IPS-NIHi7 (cell line): ENCODE measurements around the gene NRF1.
"Not testable (repeated sequence)": the region's sequence is repeated elsewhere in the genome, so short reads cannot be mapped to it uniquely, and the experiment has no call there.

Experiments
- DNase-seq: peaks from one replicate; pipeline ENCODE4 v3.0.0; 2012; ENCODE audit warnings: mixed read lengths; ENCODE audit errors: extremely low spot score

Gene NRF1

GRCh38 chr7:129611246-129612111, at the start of gene NRF1:
Gene NRF1 (plus strand): TSS chr7:129611720. CDS start chr7:129657352, 45,632 bp downstream.
- peak; percentile 84 for DNase-seq

- DNase-seq: not testable (repeated sequence)
Observed at GRCh38 chr7:129566323-129566722, 45.2 kb upstream of the NRF1 start.

- DNase-seq: no peak
Observed at GRCh38 chr7:129567377-129567776, 44.1 kb upstream of the NRF1 start.

DNA sequence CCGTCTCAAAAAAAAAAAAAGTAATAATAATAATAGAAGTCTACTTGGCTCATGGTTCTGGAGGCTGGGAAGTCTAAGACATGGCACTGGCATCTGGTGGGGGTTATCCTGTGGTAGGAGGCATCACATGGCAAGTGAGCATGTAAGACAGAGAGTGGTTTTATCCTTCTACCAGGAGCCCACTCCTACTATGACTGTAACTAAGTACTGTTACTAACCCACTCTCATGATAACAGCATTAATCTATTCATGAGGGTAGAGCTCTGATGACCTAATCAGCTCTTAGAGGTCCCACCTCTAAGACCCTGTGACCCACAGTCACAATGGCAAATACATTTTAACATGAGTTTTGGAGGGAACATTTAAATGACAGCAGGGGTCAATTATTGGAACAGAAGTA, 43.3 kb upstream of the NRF1 start:
- DNase-seq: no peak

DNA sequence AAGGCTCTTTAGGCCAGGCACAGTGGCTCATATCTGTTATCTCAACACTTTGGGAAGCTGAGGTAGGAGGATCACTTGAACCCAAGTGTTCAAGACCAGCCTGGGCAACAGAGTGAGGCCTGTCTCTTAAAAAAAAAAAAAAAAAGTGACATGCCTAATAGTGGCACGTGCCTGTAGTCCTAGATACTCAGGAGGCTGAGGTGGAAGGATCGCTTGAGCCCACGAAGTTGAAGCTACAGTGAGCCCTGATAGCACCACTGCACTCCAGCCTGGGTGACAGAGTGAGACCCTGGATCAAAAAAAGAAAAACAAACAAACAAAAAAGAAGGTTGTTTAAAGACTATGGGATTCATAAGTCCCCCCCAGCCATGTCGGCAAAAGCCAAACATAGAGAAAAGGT, 42.2 kb upstream of the NRF1 start:
- DNase-seq: no peak

DNA sequence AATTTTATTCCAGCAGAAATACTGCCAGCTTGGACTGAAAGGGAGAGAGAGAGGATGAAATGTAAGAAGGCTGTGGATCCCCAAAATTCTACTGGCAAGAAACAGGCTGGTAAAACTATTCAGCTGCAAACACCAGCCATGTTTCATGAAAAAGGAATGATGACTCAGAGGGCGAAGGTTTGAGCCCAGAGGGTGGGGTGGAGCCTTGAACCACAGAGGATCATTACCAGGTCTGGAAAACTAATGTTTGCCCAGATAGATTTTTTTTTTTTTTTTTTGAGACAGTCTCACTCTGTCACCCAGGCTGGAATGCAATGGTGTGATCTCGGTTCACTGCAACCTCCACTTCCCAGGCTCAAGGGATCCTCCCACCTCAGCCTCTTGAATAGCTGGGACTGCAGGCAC, 41.7 kb upstream of the NRF1 start:
- DNase-seq: no peak

DNA sequence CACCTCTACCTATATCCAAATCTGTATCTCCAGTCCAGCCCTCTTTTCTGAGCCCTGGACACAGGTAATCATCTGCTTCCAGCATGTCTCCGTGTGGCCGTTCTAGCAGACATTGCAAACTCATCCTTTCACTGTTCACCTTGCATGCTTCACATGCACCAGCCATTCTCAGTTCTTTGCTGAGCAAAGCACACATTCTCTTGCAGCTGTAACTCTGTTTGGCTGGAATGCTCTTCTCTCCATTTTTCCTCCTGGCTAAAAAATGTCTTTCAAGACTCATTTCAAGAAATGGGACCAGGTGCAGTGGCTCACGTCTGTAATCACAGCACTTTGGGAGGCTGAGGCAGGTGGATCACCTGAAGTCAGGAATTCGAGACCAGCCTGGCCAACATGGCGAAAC, 40.3 kb upstream of the NRF1 start:
- no peak for DNase-seq

- no peak for DNase-seq
Observed at GRCh38 chr7:129572205-129572604, 39.3 kb upstream of the NRF1 start.

- no peak for DNase-seq
Observed at GRCh38 chr7:129574487-129574886, 37.0 kb upstream of the NRF1 start.

DNA sequence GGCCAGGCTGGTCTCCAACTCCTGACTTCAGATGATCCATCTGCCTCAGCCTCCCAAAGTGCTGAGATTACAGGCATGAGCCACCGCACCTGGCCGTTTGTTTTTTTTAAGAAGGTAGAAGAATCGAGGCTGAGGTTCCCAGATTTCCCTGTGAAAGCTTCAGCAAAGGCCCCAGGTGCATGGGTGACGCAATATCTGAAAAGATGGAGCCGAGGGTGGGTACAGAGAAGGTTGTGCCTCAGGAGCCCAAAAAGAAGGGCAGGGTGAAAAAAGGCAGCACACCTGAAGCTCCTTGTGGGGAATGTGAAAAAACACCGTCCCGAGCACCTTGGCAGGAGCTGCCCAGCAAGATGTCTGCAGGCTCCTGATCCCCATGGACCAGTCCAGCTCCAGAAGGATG, 35.8 kb upstream of the NRF1 start:
- no peak for DNase-seq

- DNase-seq: no peak
Observed at GRCh38 chr7:129576138-129576537, 35.4 kb upstream of the NRF1 start.

DNA sequence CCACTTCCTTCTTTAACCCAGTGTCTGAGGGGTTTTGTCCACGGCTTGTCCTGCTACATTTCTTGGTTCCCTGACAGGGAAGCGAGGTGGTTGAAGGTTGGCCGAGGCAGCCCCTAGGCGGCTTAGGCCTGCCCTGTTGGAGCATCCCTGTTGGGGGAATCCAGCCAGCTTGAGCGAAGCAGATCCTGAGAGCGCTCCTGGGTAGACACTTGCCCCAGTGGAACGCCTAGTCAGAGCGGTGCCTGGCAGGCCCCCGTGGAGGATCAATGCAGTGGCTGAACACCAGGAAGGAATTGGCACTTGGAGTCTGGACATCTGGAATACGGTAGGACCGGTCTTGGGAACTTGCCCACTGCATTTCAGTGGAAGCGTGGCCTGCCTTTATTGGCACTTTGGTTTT, 32.7 kb upstream of the NRF1 start:
- DNase-seq: no peak

GRCh38 chr7:129586179-129586578, 25.3 kb upstream of the NRF1 start:
- DNase-seq: not testable (repeated sequence)

DNA sequence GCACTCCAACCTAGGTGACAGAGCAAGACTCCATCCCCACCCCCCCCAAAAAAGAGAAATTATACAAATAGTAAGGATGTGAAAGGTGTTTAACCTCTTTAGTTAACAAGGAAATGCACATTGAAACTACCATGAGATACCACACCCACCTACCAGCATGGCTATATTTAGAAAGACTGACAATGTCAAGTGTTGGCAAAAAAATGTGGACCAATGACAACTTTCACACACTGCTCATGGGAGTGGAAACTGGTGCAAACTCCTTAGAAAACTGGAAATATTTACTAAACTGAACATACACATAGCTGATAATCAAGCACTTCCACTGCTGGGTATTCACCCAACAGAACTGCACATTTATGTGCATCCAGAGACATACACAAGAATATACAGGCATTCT, 23.3 kb upstream of the NRF1 start:
- no peak for DNase-seq

DNA sequence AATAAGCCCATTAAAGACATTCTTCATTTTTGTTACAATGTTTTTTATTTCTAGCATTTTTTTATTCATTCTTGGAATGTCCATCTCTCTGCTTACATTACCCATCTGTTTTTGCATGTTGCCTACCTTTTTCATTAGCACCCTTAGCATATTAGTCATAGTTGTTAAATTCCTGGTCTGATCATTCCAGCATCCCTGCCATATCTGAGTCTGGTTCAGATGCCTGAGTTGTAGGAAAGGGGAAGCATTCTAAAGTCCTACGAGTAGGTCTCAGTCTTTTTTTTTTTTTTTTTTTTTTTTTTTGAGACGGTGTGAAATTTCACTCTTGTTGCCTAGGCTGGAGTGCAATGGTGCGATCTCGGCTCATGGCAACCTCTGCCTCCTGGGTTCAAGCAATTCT, 19.7 kb upstream of the NRF1 start:
- no peak for DNase-seq

GRCh38 chr7:129596386-129596785, 15.1 kb upstream of the NRF1 start:
- not testable (repeated sequence) for DNase-seq

DNA sequence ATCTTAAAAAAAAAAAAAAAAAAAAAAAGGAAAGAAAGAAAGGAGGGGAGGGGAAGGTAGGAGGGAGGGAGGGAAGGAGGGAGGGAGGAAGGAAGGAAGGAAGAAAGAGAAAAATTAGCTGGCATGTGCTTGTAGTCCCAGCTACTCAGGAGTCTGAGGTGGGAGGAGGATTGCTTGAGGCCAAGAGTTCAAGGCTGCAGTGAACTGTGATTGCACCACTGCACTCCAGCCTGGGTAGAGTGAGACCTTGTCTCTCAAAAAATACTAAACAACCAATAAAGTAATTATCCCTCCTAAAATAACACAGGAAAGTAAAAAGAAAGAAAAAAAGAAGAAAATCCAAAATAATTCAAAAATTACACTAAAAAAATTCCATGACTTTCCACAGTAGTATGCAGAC, 13.8 kb upstream of the NRF1 start:
- no peak for DNase-seq

DNA sequence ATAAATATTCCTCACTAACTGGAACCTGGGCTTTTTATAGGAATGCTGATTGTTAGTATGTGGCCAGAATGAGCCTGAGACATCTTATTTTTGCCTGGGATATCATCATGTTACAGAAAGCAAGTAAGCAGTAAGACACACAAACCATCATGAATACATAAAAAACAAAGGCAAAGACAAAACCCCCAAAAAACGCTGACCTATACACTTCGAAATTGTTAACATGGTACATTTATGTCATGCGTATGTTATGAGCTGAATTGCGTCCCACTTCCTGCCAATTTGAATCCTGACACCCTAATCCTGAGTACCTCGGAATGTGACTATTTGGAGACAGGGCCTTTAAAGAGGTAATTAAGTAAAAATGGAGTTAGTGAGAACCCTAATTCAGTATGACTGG, 12.3 kb upstream of the NRF1 start:
- DNase-seq: no peak

GRCh38 chr7:129603594-129603993, 7.9 kb upstream of the NRF1 start:
- DNase-seq: not testable (repeated sequence)

- DNase-seq: not testable (repeated sequence)
Observed at GRCh38 chr7:129604021-129604420, 7.5 kb upstream of the NRF1 start.

DNA sequence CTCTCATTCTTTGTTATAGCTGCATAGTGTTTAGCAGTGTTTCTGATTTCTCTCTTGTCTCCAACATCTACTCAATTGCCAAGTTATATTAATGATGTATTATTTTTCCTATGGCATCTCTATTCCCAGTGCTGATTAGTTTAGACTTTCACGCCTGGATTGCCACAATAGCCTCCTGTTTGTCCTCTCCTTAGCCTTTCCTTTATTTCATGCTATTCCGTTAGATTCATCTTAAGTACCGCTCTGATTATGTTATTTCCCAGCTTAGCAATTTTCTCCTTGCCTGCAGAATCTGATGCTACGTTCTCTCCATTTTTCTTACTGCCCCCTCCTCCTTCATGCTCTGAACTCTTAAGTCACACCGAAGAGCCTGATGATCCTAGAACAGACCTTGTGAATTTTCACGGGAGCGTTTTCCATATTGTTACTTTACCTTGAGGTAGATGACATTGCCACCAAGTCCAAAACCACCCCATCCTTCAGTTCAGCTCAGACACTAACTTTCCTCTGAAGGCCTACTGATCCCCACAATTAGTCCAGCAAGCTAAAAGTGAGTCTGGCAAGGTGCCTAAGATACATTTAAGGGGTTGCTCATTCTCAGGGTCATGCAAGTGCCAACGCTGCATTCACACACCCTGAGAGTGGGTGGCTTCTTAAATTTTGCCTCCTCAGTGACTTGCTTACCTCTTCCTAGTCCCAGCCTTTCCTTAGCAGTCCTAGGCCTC, 6.6 kb upstream of the NRF1 start:
- no peak for DNase-seq

- no peak for DNase-seq
Observed at GRCh38 chr7:129605960-129606614, 5.4 kb upstream of the NRF1 start.

DNA sequence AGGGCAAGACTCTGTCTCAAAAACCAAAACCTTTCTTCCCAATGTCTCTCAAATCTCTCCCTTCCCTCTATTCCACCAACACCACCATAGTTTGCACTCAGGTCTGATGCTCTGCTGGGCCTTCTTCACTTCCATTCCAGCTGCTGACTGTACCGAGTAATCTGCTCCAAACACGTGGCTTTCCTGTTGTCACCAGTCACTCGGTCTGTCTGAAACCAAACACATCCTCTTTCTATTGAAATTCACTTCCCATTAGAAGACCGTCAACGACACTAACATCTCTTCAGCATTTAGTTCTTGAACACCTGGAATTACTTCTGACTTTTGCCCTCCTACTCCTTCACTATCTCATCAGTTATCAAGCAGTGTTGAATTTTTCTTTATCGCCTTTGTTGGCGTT, 4.7 kb upstream of the NRF1 start:
- no peak for DNase-seq
